K562 (cell line): ENCODE measurements around the gene DND1. TPM values are rescaled to one million over a fixed set of nuclear protein-coding genes. Genes with fewer than 3 reads are reported as not detected.

ENCODE experiments used
- ADNP ChIP-seq: fragments of 200-800 bp; sonication (Bioruptor generic); IDR thresholded peaks from 2 replicates; pipeline ENCODE4 v1.6.1; 2016; ENCODE audit warnings: missing genetic modification characterization, missing compliant biosample characterization
- ARID1B ChIP-seq: fragments of 450-650 bp; IDR thresholded peaks from 2 replicates; pipeline ENCODE4 v1.6.1; 2016; ENCODE audit warnings: antibody characterized with exemption, mild to moderate bottlenecking, inconsistent platforms
- BRCA1 ChIP-seq, 2 experiments: fragments of 450-650 bp in 1 of 2; sonication (generic) in 1 of 2; formaldehyde crosslinking in 1 of 2; IDR thresholded peaks; 2 replicates each; pipeline versions ENCODE4 v1.5.0 to v1.6.1; 2017 to 2020; ENCODE audit warnings: mild to moderate bottlenecking in 1 of 2, missing genetic modification reagents in 1 of 2
- CLOCK ChIP-seq: fragments of 250-450 bp; sonication (Bioruptor Pico); IDR thresholded peaks from 2 replicates; pipeline ENCODE4 v1.4.0; 2020; ENCODE audit warnings: mild to moderate bottlenecking, moderate library complexity, borderline replicate concordance
- CREB1 ChIP-seq, 2 experiments: sonication (generic) in 1 of 2; formaldehyde crosslinking in 1 of 2; IDR thresholded peaks; 2 replicates each; pipeline versions ENCODE4 v1.6.1 to v1.8.0; 2012 to 2022; ENCODE audit warnings: inconsistent platforms in 1 of 2, mild to moderate bottlenecking in 1 of 2, missing genetic modification reagents in 1 of 2, moderate library complexity in 1 of 2
- FOXJ2 ChIP-seq: fragments of 200-800 bp; sonication (Bioruptor generic); IDR thresholded peaks from 2 replicates; pipeline ENCODE4 v1.6.1; 2016; ENCODE audit warnings: missing genetic modification characterization, missing compliant biosample characterization
- GTF2F1 ChIP-seq: IDR thresholded peaks from 2 replicates; pipeline ENCODE4 v1.6.1; 2011; ENCODE audit warnings: low read depth, low read length, improper control_type of control experiment
- HDAC8 ChIP-seq: fragments of 450-650 bp; IDR thresholded peaks from 2 replicates; pipeline ENCODE4 v1.6.1; 2016; ENCODE audit warnings: mild to moderate bottlenecking, missing genetic modification characterization, moderate library complexity, missing compliant biosample characterization
- HSF4 ChIP-seq: fragments of 250-450 bp; sonication (Bioruptor Pico); IDR thresholded peaks from 2 replicates; pipeline ENCODE4 v2.1.2; 2022; ENCODE audit warnings: mild to moderate bottlenecking, moderate library complexity, borderline replicate concordance
- KLF1 ChIP-seq: fragments of 450-650 bp; IDR thresholded peaks from 2 replicates; pipeline ENCODE4 v1.6.1; 2016; ENCODE audit warnings: missing genetic modification characterization, missing compliant biosample characterization
- MTA2 ChIP-seq: fragments of 450-650 bp; IDR thresholded peaks from 2 replicates; pipeline ENCODE4 v1.6.1; 2016; ENCODE audit warnings: low read depth
- NFIC ChIP-seq: fragments of 450-650 bp; IDR thresholded peaks from 2 replicates; pipeline ENCODE4 v1.6.1; 2017; ENCODE audit warnings: mild to moderate bottlenecking, inconsistent platforms
- NKRF ChIP-seq: fragments of 450-650 bp; IDR thresholded peaks from 2 replicates; pipeline ENCODE4 v1.6.1; 2016; ENCODE audit warnings: borderline replicate concordance
- NR2C2 ChIP-seq, 2 experiments: fragments of 200-800 bp in 1 of 2; sonication (Bioruptor generic) in 1 of 2; sonication (generic) in 1 of 2; formaldehyde crosslinking in 1 of 2; IDR thresholded peaks; 2 replicates each; pipeline versions ENCODE4 v1.6.1 to v1.8.0; 2016 to 2022; ENCODE audit warnings: mild to moderate bottlenecking in 1 of 2, missing compliant biosample characterization in 1 of 2, missing genetic modification characterization in 1 of 2, missing genetic modification reagents in 1 of 2
- RUNX1 ChIP-seq: sonication (generic); IDR thresholded peaks from 2 replicates; pipeline ENCODE4 v1.6.1; 2016; ENCODE audit warnings: antibody characterized with exemption, low read depth
- SNAPC5 ChIP-seq: fragments of 250-450 bp; sonication (Bioruptor Pico); IDR thresholded peaks from 2 replicates; pipeline ENCODE4 v1.8.0; 2021; ENCODE audit warnings: moderate library complexity, mild to moderate bottlenecking, inconsistent platforms
- SPI1 ChIP-seq: IDR thresholded peaks from 2 replicates; pipeline ENCODE4 v1.6.1; 2011; ENCODE audit warnings: low read depth, low read length, control low read depth, borderline replicate concordance
- TFE3 ChIP-seq: fragments of 450-650 bp; formaldehyde crosslinking; IDR thresholded peaks from 2 replicates; pipeline ENCODE4 v1.4.0; 2020; ENCODE audit warnings: mild to moderate bottlenecking, mixed read lengths
- ZNF3 ChIP-seq: fragments of 250-450 bp; sonication (Bioruptor Pico); IDR thresholded peaks from 2 replicates; pipeline ENCODE4 v1.5.0; 2021; ENCODE audit warnings: mild to moderate bottlenecking, moderate library complexity
- ZNF311 ChIP-seq: fragments of 250-450 bp; sonication (Bioruptor Pico); IDR thresholded peaks from 2 replicates; pipeline ENCODE4 v1.4.0; 2020; ENCODE audit warnings: mild to moderate bottlenecking, moderate library complexity
- ZNF408 ChIP-seq: fragments of 250-450 bp; sonication (Bioruptor Pico); IDR thresholded peaks from 2 replicates; pipeline ENCODE4 v1.4.0; 2020; ENCODE audit warnings: low read depth, mild to moderate bottlenecking, moderate library complexity
- polyA plus RNA-seq, 8 experiments: library from polyadenylated mRNA; depleted of rRNA in 4 of 8; stranded (reverse) in 5 of 8; unstranded in 3 of 8; fragments of >200 nt; fragmentation: Nextera tagmentation in 2 of 8; fragmentation: Illumina TruSeq in 1 of 8; extraction: Ambion mirVana in 2 of 8; extraction: Trizol in 1 of 8; gene quantifications; 2 replicates each; pipeline versions ENCODE4 v1.2.1 to v1.2.3, GENCODE V29; 2011 to 2014; ENCODE audit warnings: inconsistent platforms in 1 of 8, missing spikeins in 1 of 8
- total RNA-seq, 7 experiments: library from RNA; depleted of rRNA in 6 of 7; stranded (reverse); fragments of >200 nt in 6 of 7; fragmentation: Illumina TruSeq in 2 of 7; extraction: Trizol in 2 of 7; gene quantifications; 2 replicates each; pipeline versions ENCODE4 v1.2.1 to v1.2.3, GENCODE V29; 2011 to 2021; ENCODE audit warnings: low replicate concordance in 1 of 7

The DND1 gene
- total and polyA plus RNA-seq, 9 of the 15 experiments (the other 6 are each of a cell fraction or from before 2014, with no cell fraction given), result 0.37 to 2.0 (median 0.90) TPM; not detected in 3

- TF ChIP-seq TFE3 (CRISPR knock-in tag) (no peak), SNAPC5 (CRISPR knock-in tag) (no peak), BRCA1 (IDR thresholded peaks at IDR 0.05) (no peak), BRCA1 (CRISPR knock-in tag; IDR thresholded peaks at IDR 0.05) (no peak), HDAC8 (no peak), ADNP (tag) (no peak), RUNX1 (no peak), CREB1 (IDR thresholded peaks at IDR 0.05) (peak; percentile 74; the same call in 1 of the 2 replicates), CREB1 (CRISPR knock-in tag; IDR thresholded peaks at IDR 0.05) (no peak; the same call in 1 of the 2 replicates), ARID1B (no peak), FOXJ2 (no peak), NKRF (peak; percentile 56), ZNF3 (CRISPR knock-in tag) (no peak), GTF2F1 (no peak), MTA2 (no peak), CLOCK (CRISPR knock-in tag) (no peak), ZNF408 (CRISPR knock-in tag) (no peak), NR2C2 (CRISPR knock-in tag; IDR thresholded peaks at IDR 0.05) (no peak), NR2C2 (tag; IDR thresholded peaks at IDR 0.05) (peak; percentile 25; the same call in 1 of the 2 replicates), KLF1 (no peak), HSF4 (CRISPR knock-in tag) (no peak), NFIC (0 out of 2 replicates have a peak, but pooled peaks have one; percentile 20), SPI1 (no peak), ZNF311 (no peak)
Measured at GRCh38 chr5:140700177-140701144, 27.1 kb upstream of the DND1 start, which contains the start of gene ZMAT2 (continued).
